Keratinocyte (primary cell): ENCODE data around the gene C10orf90. TPM values are rescaled to one million over a fixed set of nuclear protein-coding genes. Genes with fewer than 3 reads are reported as not detected.

Experiments used
- DNase-seq: peaks from one replicate; pipeline ENCODE4 v3.0.0-alpha.2; 2011; ENCODE audit warnings: low read depth, missing footprints, low spot score
- FAIRE-seq: peaks from 2 replicates; lab custom pipeline; 2011; peaks lifted over from hg19 to GRCh38; lab: Jason Lieb, UNC
- H2AFZ ChIP-seq: 2 replicates; pipeline ENCODE4 v1.6.0; 2012; ENCODE audit warnings: low read length, control low read depth, inconsistent platforms; ENCODE audit not compliant: control insufficient read depth
- H3K27ac ChIP-seq: 2 replicates; pipeline ENCODE4 v1.5.1; 2011; ENCODE audit warnings: low read length; ENCODE audit not compliant: control insufficient read depth, insufficient read depth
- H3K27me3 ChIP-seq: 3 replicates; pipeline ENCODE4 v1.6.0; 2011; ENCODE audit warnings: low read length; ENCODE audit not compliant: control insufficient read depth, insufficient read depth; ENCODE audit errors: extremely low read depth
- H3K36me3 ChIP-seq, 2 experiments: 2 replicates in 1 of 2; 3 replicates in 1 of 2; pipeline ENCODE4 v1.5.1; 2011; ENCODE audit warnings: low read length in 2 of 2, mild to moderate bottlenecking in 1 of 2; ENCODE audit not compliant: control insufficient read depth in 2 of 2, insufficient read depth in 2 of 2; ENCODE audit errors: extremely low read depth in 1 of 2
- H3K4me1 ChIP-seq: 3 replicates; pipeline ENCODE4 v1.5.1; 2011; ENCODE audit warnings: low read length; ENCODE audit not compliant: control insufficient read depth, insufficient read depth; ENCODE audit errors: extremely low read depth
- H3K4me2 ChIP-seq: 3 replicates; pipeline ENCODE4 v1.6.0; 2011; ENCODE audit warnings: low read depth, low read length; ENCODE audit not compliant: control insufficient read depth, insufficient read depth; ENCODE audit errors: extremely low read depth
- H3K4me3 ChIP-seq, 3 experiments: fragments of 200-600 bp in 1 of 3; sonication (generic) in 1 of 3; 2 replicates in 2 of 3; 3 replicates in 1 of 3; pipeline ENCODE4 v1.5.1; 2011 to 2016; ENCODE audit warnings: low read length in 3 of 3, mild to moderate bottlenecking in 3 of 3, control low read depth in 2 of 3, inconsistent platforms in 1 of 3, low read depth in 1 of 3, mixed read lengths in 1 of 3, mixed run types in 1 of 3, moderate library complexity in 1 of 3; ENCODE audit not compliant: control insufficient read depth in 2 of 3, insufficient read depth in 2 of 3; ENCODE audit errors: extremely low read depth in 1 of 3
- H3K79me2 ChIP-seq: 2 replicates; pipeline ENCODE4 v1.6.0; 2012; ENCODE audit warnings: low read length; ENCODE audit not compliant: control insufficient read depth, insufficient read depth
- H3K9ac ChIP-seq: 3 replicates; pipeline ENCODE4 v1.6.0; 2011; ENCODE audit warnings: low read length; ENCODE audit not compliant: control insufficient read depth, insufficient read depth; ENCODE audit errors: extremely low read depth
- H3K9me1 ChIP-seq: 3 replicates; pipeline ENCODE4 v1.6.0; 2011; ENCODE audit warnings: low read length; ENCODE audit not compliant: control insufficient read depth, insufficient read depth; ENCODE audit errors: extremely low read depth
- H3K9me3 ChIP-seq: 2 replicates; pipeline ENCODE4 v1.5.1; 2012; ENCODE audit warnings: low read depth, low read length; ENCODE audit not compliant: control insufficient read depth
- H4K20me1 ChIP-seq: 3 replicates; pipeline ENCODE4 v1.6.0; 2011; ENCODE audit warnings: low read length; ENCODE audit not compliant: control insufficient read depth, insufficient read depth; ENCODE audit errors: extremely low read depth
- EZH2 ChIP-seq: IDR thresholded peaks from one replicate; pipeline ENCODE4 v1.6.1; 2012; ENCODE audit warnings: inconsistent platforms, mild to moderate bottlenecking, low read length, moderate library complexity
- dilution Hi-C: fragments of 300-500 bp; cut with MboI; formaldehyde crosslinking; loops from one replicate; pipeline ENCODE4 v1.7.0; 2020; ENCODE audit warnings: low sequenced_read_pairs; ENCODE audit not compliant: extremely low pct_ligation_motif_present
- polyA plus RNA-seq, 5 experiments: library from polyadenylated mRNA; depleted of rRNA in 3 of 5; stranded (reverse) in 3 of 5; stranded (forward) in 1 of 5; unstranded in 1 of 5; fragments of >200 nt; gene quantifications; 1 replicate in 1 of 5; 2 replicates in 3 of 5; 3 replicates in 1 of 5; pipeline versions ENCODE4 v1.2.1 to v1.2.3, GENCODE V29; 2011 to 2012; ENCODE audit warnings: missing spikeins in 2 of 5, low read depth in 1 of 5, low replicate concordance in 1 of 5
- TF ChIP-seq, protein P1 (sequence below), 3 experiments: IDR thresholded peaks in 1 of 3; conservative IDR thresholded peaks in 1 of 3; optimal IDR thresholded peaks in 1 of 3; 2 replicates in 2 of 3; 3 replicates in 1 of 3; pipeline versions ENCODE3 to v1.5.1; 2011; ENCODE audit warnings: low read length in 3 of 3, mild to moderate bottlenecking in 3 of 3, moderate library complexity in 2 of 3, control low read depth in 1 of 3, inconsistent platforms in 1 of 3; ENCODE audit not compliant: insufficient read depth in 2 of 3; ENCODE audit errors: extremely low read depth in 1 of 3

Gene C10orf90
- polyA plus RNA-seq, 1 donor (not counting 4 experiments of a cell fraction or from before 2014, with no cell fraction given): not detected

DNA sequence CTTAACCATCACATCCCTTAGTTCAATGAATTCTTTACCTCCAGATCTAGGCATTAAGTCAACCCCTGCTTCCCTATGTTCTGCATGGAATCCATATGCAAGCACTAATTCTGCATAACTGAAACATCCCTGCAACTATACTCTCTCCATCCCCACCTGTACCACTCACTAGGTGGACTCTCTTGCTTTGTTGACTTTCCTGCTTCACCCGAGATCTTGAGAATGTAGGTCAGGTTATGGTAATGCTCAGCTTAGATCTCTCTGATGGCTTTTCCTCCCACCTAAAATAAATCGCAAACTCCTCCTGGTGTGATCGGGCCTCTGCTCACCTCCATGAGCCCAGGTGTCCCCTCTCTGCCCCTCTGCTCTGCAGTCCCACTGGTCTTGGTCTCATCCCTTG, 189.8 kb downstream of the C10orf90 start:
- no peaks in the 10 kb centered on the region for H3K9me1 ChIP-seq
- no peak overlapping the region for H3K27ac ChIP-seq
- TF ChIP-seq, protein P1, sequence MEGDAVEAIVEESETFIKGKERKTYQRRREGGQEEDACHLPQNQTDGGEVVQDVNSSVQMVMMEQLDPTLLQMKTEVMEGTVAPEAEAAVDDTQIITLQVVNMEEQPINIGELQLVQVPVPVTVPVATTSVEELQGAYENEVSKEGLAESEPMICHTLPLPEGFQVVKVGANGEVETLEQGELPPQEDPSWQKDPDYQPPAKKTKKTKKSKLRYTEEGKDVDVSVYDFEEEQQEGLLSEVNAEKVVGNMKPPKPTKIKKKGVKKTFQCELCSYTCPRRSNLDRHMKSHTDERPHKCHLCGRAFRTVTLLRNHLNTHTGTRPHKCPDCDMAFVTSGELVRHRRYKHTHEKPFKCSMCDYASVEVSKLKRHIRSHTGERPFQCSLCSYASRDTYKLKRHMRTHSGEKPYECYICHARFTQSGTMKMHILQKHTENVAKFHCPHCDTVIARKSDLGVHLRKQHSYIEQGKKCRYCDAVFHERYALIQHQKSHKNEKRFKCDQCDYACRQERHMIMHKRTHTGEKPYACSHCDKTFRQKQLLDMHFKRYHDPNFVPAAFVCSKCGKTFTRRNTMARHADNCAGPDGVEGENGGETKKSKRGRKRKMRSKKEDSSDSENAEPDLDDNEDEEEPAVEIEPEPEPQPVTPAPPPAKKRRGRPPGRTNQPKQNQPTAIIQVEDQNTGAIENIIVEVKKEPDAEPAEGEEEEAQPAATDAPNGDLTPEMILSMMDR (optimal IDR thresholded peaks at IDR 0.05 in 1 of 3, IDR thresholded peaks at IDR 0.05 in 1 of 3, conservative IDR thresholded peaks at IDR 0.05 in 1 of 3; ENCODE audit: extremely low read depth in 1 of 3, insufficient read depth in 2 of 3, low read length in 3 of 3): no peak
- no peak for TF ChIP-seq EZH2
- no peaks in the 10 kb centered on the region for H3K79me2 ChIP-seq
- H3K9me3 ChIP-seq: no peaks in the 10 kb centered on the region
- H3K4me1 ChIP-seq: no peaks in the 10 kb centered on the region
- H3K4me2 ChIP-seq: no peak overlapping the region
- no peak overlapping the region for H3K9ac ChIP-seq
- H3K36me3 ChIP-seq: no peaks in the 10 kb centered on the region
- DNase-seq: no peak
- H2AFZ ChIP-seq: no peak overlapping the region
- no peak overlapping the region for H3K4me3 ChIP-seq
- no peaks in the 10 kb centered on the region for H4K20me1 ChIP-seq
- no peak for FAIRE-seq
- dilution Hi-C loops: no loop called here
- no peaks in the 10 kb centered on the region for H3K27me3 ChIP-seq

DNA sequence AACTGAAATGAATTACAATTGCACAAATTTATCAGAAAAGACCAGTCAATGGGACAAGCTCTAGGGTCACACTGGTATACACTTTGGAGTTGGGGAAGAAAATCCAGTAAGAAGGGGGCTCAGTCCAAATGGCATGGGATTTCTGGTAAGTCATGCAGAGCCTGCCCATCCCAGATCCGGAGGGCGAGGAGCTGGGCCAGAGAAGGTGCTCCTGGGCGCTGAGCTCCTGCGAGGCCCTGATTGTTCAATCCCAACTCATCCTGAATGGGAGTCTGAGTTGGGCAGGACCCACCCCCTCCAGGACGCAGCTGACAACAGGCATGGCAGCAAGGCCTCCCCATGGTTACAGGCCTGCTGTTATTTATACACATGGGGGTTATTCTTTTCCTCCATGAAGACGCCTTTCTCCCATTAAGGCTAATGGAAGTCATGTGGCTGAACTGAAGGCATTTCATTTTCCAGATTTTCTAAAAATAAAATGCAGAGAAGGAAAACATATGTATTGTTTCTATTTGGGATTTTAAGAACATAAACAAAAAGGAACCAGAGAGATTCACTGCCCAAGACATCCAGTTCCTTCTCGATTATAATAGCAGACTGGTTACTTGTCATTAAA, 191.1 kb downstream of the C10orf90 start:
- H2AFZ ChIP-seq: no peak overlapping the region
- FAIRE-seq (no peak), DNase-seq (no peak)
- no peak overlapping the region for H3K4me3 ChIP-seq
- dilution Hi-C loops: no loop called here
- no peaks in the 10 kb centered on the region for H3K9me3 ChIP-seq
- H3K4me2 ChIP-seq: no peak overlapping the region
- H3K79me2 ChIP-seq: no peaks in the 10 kb centered on the region
- no peak overlapping the region for H3K27ac ChIP-seq
- H3K27me3 ChIP-seq: no peaks in the 10 kb centered on the region
- H3K9me1 ChIP-seq: no peaks in the 10 kb centered on the region
- no peak overlapping the region for H3K9ac ChIP-seq
- no peak for TF ChIP-seq EZH2
- TF ChIP-seq, protein P1 (optimal IDR thresholded peaks at IDR 0.05 in 1 of 3, IDR thresholded peaks at IDR 0.05 in 1 of 3, conservative IDR thresholded peaks at IDR 0.05 in 1 of 3; ENCODE audit: extremely low read depth in 1 of 3, insufficient read depth in 2 of 3, low read length in 3 of 3): no peak
- no peaks in the 10 kb centered on the region for H4K20me1 ChIP-seq
- H3K36me3 ChIP-seq: no peaks in the 10 kb centered on the region
- no peaks in the 10 kb centered on the region for H3K4me1 ChIP-seq
